HEK293 (cell line): ENCODE results near the gene MLLT3.

Source experiments
- HOXC10 ChIP-seq: sonication (generic); formaldehyde crosslinking; IDR thresholded peaks from 2 replicates; pipeline ENCODE4 v1.8.1; 2023; ENCODE audit warnings: mild to moderate bottlenecking, missing genetic modification reagents
- REPIN1 ChIP-seq: fragments of 450-650 bp; formaldehyde crosslinking; IDR thresholded peaks from 2 replicates; pipeline ENCODE4 v1.5.1; 2017; ENCODE audit warnings: missing biosample characterization, missing genetic modification characterization, low read depth
- WT1 ChIP-seq: fragments of 450-650 bp; formaldehyde crosslinking; IDR thresholded peaks from 2 replicates; pipeline ENCODE4 v1.5.1; 2016; ENCODE audit warnings: missing biosample characterization, missing genetic modification characterization
- ZNF660 ChIP-seq: fragments of 450-650 bp; IDR thresholded peaks from 2 replicates; pipeline ENCODE4 v1.5.1; 2018; ENCODE audit warnings: missing biosample characterization, mild to moderate bottlenecking, missing genetic modification characterization
- ZSCAN16 ChIP-seq: fragments of 450-650 bp; formaldehyde crosslinking; IDR thresholded peaks from 2 replicates; pipeline ENCODE4 v1.5.1; 2016; ENCODE audit warnings: missing biosample characterization, missing genetic modification characterization
- TF ChIP-seq, protein P1 (sequence below): fragments of 450-650 bp; formaldehyde crosslinking; IDR thresholded peaks from 2 replicates; pipeline ENCODE4 v1.5.1; 2016; ENCODE audit warnings: missing biosample characterization, missing genetic modification characterization, low read depth
- TF ChIP-seq, protein P2 (sequence below): fragments of 450-650 bp; formaldehyde crosslinking; IDR thresholded peaks from 2 replicates; pipeline ENCODE4 v1.5.1; 2016; ENCODE audit warnings: missing biosample characterization, missing genetic modification characterization

- TF ChIP-seq HOXC10 (CRISPR knock-in tag): no peak
- TF ChIP-seq, protein P1, sequence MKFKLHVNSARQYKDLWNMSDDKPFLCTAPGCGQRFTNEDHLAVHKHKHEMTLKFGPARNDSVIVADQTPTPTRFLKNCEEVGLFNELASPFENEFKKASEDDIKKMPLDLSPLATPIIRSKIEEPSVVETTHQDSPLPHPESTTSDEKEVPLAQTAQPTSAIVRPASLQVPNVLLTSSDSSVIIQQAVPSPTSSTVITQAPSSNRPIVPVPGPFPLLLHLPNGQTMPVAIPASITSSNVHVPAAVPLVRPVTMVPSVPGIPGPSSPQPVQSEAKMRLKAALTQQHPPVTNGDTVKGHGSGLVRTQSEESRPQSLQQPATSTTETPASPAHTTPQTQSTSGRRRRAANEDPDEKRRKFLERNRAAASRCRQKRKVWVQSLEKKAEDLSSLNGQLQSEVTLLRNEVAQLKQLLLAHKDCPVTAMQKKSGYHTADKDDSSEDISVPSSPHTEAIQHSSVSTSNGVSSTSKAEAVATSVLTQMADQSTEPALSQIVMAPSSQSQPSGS (tag by site-specific recombination): no peak
- no peak for TF ChIP-seq WT1 (tag by site-specific recombination)
- TF ChIP-seq, protein P2, sequence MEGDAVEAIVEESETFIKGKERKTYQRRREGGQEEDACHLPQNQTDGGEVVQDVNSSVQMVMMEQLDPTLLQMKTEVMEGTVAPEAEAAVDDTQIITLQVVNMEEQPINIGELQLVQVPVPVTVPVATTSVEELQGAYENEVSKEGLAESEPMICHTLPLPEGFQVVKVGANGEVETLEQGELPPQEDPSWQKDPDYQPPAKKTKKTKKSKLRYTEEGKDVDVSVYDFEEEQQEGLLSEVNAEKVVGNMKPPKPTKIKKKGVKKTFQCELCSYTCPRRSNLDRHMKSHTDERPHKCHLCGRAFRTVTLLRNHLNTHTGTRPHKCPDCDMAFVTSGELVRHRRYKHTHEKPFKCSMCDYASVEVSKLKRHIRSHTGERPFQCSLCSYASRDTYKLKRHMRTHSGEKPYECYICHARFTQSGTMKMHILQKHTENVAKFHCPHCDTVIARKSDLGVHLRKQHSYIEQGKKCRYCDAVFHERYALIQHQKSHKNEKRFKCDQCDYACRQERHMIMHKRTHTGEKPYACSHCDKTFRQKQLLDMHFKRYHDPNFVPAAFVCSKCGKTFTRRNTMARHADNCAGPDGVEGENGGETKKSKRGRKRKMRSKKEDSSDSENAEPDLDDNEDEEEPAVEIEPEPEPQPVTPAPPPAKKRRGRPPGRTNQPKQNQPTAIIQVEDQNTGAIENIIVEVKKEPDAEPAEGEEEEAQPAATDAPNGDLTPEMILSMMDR (tag by site-specific recombination): no peak
- no peak for TF ChIP-seq ZSCAN16
- TF ChIP-seq ZNF660 (tag by site-specific recombination): no peak
- TF ChIP-seq REPIN1: no peak
Observed at GRCh38 chr9:20479419-20480155, 142.7 kb downstream of the MLLT3 start.
